Mucosa of gallbladder (tissue), 1 donor: ENCODE data around the gene TMEM190. TPM values are rescaled to one million over a fixed set of nuclear protein-coding genes. Genes with fewer than 3 reads are reported as not detected.
"Not testable (repeated sequence)": the region's sequence is repeated elsewhere in the genome, so short reads cannot be mapped to it uniquely, and the experiment has no call there.

Source experiments
- DNase-seq: peaks from one replicate; pipeline ENCODE4 v3.0.0-alpha.2; 2020; ENCODE audit warnings: low spot score
- total RNA-seq: library from RNA; stranded (reverse); gene quantifications from one replicate; pipeline ENCODE4 v1.2.1, GENCODE V29; 2021
- donor health status: DM: no; HTN: no; CAD: no.

Gene TMEM190
- total RNA-seq, 1 donor from 2014 or later = not detected

- no peak for DNase-seq
Measured at GRCh38 chr19:55419103-55419502, 42.5 kb downstream of the TMEM190 start.

- DNase-seq = no peak
Measured at GRCh38 chr19:55419624-55420236, 43.1 kb downstream of the TMEM190 start.

GRCh38 chr19:55421281-55421680 is 44.7 kb downstream of the TMEM190 start:
- DNase-seq = not testable (repeated sequence)

GRCh38 chr19:55423225-55424005 is 46.8 kb downstream of the TMEM190 start:
- no peak for DNase-seq

GRCh38 chr19:55424518-55424917 is 47.9 kb downstream of the TMEM190 start:
- DNase-seq = no peak

GRCh38 chr19:55426042-55426441 is 49.4 kb downstream of the TMEM190 start:
- no peak for DNase-seq

Other genes with a start within 250 kb of the TMEM190 start
- gene TNNT1, start 227.6 kb upstream of the TMEM190 start, total RNA-seq = 0.72 TPM
- gene TNNI3, start 219.1 kb upstream of the TMEM190 start, total RNA-seq = not detected
- 7.3 TPM for gene DNAAF3, start 210.2 kb upstream of the TMEM190 start, total RNA-seq
- not detected for gene SYT5, start 196.5 kb upstream of the TMEM190 start, total RNA-seq
- 175 TPM for gene PTPRH, start 167.3 kb upstream of the TMEM190 start, total RNA-seq
- 193 TPM for gene TMEM86B, start 148.1 kb upstream of the TMEM190 start, total RNA-seq
- 108 TPM for gene PPP6R1, start 117.8 kb upstream of the TMEM190 start, total RNA-seq
- gene HSPBP1, start 96.7 kb upstream of the TMEM190 start, total RNA-seq = 28.8 TPM
- 5.2 TPM for gene BRSK1, start 92.8 kb upstream of the TMEM190 start, total RNA-seq
- gene TMEM150B, start 51.5 kb upstream of the TMEM190 start, total RNA-seq = 10.1 TPM
- gene KMT5C, start 37.0 kb upstream of the TMEM190 start, total RNA-seq = 24.9 TPM
- gene COX6B2, start 22.1 kb upstream of the TMEM190 start, total RNA-seq = not detected
- not detected for gene GARIN5B, start 13.6 kb upstream of the TMEM190 start, total RNA-seq
- 0.69 TPM for gene IL11, start 6.4 kb upstream of the TMEM190 start, total RNA-seq
- gene TMEM238, start 7.5 kb downstream of the TMEM190 start, total RNA-seq = 39.9 TPM
- gene RPL28, start 9.1 kb downstream of the TMEM190 start, total RNA-seq = 1,612 TPM
- gene UBE2S, start 31.0 kb downstream of the TMEM190 start, total RNA-seq = 26.4 TPM
- gene SHISA7, start 66.5 kb downstream of the TMEM190 start, total RNA-seq = not detected
- gene ISOC2, start 84.8 kb downstream of the TMEM190 start, total RNA-seq = 53.5 TPM
- not detected for gene C19orf85, start 87.9 kb downstream of the TMEM190 start, total RNA-seq
- gene ZNF628, start 99.8 kb downstream of the TMEM190 start, total RNA-seq = 10.7 TPM
- gene NAT14, start 108.4 kb downstream of the TMEM190 start, total RNA-seq = 23.1 TPM
- 49.7 TPM for gene SSC5D, start 111.6 kb downstream of the TMEM190 start, total RNA-seq
- gene SBK2, start 160.3 kb downstream of the TMEM190 start, total RNA-seq = not detected
- 0.20 TPM for gene SBK3, start 168.7 kb downstream of the TMEM190 start, total RNA-seq
- gene ZNF579, start 204.0 kb downstream of the TMEM190 start, total RNA-seq = 35.0 TPM
- gene FIZ1, start 222.7 kb downstream of the TMEM190 start, total RNA-seq = 22.7 TPM
- gene ZNF524, start 223.5 kb downstream of the TMEM190 start, total RNA-seq = 37.8 TPM
- gene ZNF865, start 228.8 kb downstream of the TMEM190 start, total RNA-seq = 21.6 TPM
- 13.0 TPM for gene ZNF784, start 247.7 kb downstream of the TMEM190 start, total RNA-seq